ENCODE results near the gene THUMPD1. TPM values are rescaled to one million over a fixed set of nuclear protein-coding genes. Genes with fewer than 3 reads are reported as not detected.
A peak's percentile ranks its signal among the peaks of the same experiment; 100 is the strongest.

Gene THUMPD1, protein sequence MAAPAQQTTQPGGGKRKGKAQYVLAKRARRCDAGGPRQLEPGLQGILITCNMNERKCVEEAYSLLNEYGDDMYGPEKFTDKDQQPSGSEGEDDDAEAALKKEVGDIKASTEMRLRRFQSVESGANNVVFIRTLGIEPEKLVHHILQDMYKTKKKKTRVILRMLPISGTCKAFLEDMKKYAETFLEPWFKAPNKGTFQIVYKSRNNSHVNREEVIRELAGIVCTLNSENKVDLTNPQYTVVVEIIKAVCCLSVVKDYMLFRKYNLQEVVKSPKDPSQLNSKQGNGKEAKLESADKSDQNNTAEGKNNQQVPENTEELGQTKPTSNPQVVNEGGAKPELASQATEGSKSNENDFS
- total RNA-seq, result 82.8 and 105 TPM in 2 replicates

DNA sequence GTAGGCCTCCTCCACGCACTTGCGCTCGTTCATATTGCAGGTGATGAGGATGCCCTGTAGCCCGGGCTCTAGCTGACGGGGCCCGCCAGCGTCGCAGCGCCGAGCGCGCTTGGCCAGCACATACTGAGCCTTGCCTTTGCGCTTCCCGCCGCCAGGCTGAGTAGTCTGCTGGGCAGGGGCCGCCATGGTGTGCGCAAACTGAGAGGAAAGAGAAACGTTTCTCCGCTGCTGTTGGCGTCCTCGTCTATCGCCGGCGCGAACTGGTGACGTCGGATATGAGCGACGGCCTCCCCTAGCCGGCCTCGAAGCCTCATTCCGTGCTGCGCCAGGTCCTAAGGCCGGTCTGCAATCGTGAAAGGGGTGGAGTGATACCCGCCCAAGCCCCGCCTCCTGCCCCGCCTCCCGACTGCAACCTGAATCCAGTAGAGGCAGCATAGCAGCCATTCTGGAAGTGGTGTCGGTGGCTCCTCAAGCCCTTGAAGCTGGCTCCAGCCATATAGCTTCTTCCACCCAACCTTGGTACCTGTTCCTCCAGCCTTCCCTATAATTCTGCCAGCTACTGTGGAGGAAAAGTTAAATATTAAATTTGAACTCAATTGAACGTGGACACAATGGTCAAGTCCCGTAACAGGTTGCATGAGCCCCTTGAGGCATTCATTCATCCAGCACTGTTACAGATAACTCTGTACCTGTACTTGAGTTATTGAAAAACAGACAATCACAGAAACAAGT is at the start of gene THUMPD1:
TSS of gene THUMPD1 (minus strand) at position 265 of the 732 bp plus-strand sequence. CDS start at position 186, 79 bp downstream.
- peak; percentile 87 for DNase-seq (ENCODE audit: low read depth)

DNA sequence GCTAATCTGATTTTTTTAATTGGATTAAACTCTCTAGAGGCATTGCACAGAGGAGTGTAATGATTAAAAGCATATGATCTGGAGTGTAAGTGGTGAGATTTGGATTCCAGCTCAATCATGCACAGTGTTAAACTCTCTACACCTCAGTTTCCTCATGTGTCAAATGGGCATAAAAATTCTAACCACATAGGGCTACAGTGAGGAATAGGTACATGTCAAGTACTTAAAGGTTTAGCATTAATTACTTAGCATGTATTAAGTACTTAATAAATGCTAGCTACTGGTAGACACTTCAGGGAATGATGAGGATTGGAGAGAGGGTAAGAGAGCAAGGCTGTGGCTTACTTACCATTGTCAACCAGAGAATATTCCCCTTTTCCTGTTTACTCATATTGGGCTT is 47.5 kb upstream of the THUMPD1 start:
- no peak for FAIRE-seq
- DNase-seq (ENCODE audit: low read depth), result no peak
- Histone ChIP-seq H3K36me3 (ENCODE audit: control insufficient read depth, insufficient read depth, low read length) (no peaks in the 10 kb centered on the region), H3K4me3 (ENCODE audit: low read depth, low read length) (no peak overlapping the region), H3K27me3 (ENCODE audit: control insufficient read depth, insufficient read depth, low read length) (no peaks in the 10 kb centered on the region)
- TF ChIP-seq, protein P1, sequence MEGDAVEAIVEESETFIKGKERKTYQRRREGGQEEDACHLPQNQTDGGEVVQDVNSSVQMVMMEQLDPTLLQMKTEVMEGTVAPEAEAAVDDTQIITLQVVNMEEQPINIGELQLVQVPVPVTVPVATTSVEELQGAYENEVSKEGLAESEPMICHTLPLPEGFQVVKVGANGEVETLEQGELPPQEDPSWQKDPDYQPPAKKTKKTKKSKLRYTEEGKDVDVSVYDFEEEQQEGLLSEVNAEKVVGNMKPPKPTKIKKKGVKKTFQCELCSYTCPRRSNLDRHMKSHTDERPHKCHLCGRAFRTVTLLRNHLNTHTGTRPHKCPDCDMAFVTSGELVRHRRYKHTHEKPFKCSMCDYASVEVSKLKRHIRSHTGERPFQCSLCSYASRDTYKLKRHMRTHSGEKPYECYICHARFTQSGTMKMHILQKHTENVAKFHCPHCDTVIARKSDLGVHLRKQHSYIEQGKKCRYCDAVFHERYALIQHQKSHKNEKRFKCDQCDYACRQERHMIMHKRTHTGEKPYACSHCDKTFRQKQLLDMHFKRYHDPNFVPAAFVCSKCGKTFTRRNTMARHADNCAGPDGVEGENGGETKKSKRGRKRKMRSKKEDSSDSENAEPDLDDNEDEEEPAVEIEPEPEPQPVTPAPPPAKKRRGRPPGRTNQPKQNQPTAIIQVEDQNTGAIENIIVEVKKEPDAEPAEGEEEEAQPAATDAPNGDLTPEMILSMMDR (IDR thresholded peaks at IDR 0.05; ENCODE audit: insufficient read depth, low read length, severe bottlenecking), result no peak

More for the DNA sequence above, at the start of gene THUMPD1:
- TF ChIP-seq, protein P1 (IDR thresholded peaks at IDR 0.05; ENCODE audit: insufficient read depth, low read length, severe bottlenecking), result peak; percentile 30
- Histone ChIP-seq H3K36me3 (ENCODE audit: control insufficient read depth, insufficient read depth, low read length) (peaks cover 7% of the 10 kb centered on the region), H3K27me3 (ENCODE audit: control insufficient read depth, insufficient read depth, low read length) (no peaks in the 10 kb centered on the region), H3K4me3 (ENCODE audit: low read depth, low read length) (peak within 1 kb of the TSS; percentile 99)
- FAIRE-seq, result no peak

DNA sequence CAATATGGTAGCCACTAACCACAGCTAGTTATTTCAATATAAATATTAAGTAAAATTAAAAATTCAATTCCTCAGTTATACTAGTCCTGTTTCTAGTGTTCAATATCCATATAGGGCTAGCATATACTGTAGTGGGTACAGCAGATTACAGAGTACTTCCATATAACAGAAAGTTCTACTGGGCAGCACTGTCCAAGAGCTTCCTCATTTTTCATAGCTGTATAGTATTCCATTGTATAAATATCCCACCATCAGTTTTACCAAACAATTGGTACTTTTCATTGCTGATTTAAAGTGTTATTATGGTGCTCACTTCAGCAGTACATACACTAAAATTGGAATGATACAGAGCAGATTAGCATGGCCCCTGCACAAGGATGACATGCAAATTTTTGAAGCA is 42.6 kb upstream of the THUMPD1 start:
- Histone ChIP-seq H3K27me3 (ENCODE audit: control insufficient read depth, insufficient read depth, low read length) (no peaks in the 10 kb centered on the region), H3K36me3 (ENCODE audit: control insufficient read depth, insufficient read depth, low read length) (no peaks in the 10 kb centered on the region), H3K4me3 (ENCODE audit: low read depth, low read length) (no peak overlapping the region)
- DNase-seq (ENCODE audit: low read depth) (no peak), FAIRE-seq (no peak)
- TF ChIP-seq, protein P1 (IDR thresholded peaks at IDR 0.05; ENCODE audit: insufficient read depth, low read length, severe bottlenecking), result no peak

DNA sequence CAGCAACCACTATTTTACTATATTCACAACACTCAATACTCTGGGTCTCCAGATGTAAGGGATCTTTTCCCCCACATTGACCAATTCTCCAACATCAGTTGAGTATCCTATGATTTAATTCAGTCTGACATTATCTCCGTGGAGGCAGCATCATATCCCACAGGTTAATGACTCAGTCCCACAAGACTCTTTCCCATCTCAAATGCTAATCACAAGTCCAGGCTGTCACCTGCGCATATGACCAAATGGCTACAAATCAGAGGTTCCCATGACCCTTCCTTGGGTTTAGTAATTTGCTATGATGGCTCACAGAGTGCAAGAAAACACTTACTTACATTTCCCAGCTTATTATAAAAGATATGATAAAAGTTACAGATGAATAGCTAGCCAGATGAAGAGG is 40.9 kb upstream of the THUMPD1 start:
- Histone ChIP-seq H3K4me3 (ENCODE audit: low read depth, low read length) (no peak overlapping the region), H3K27me3 (ENCODE audit: control insufficient read depth, insufficient read depth, low read length) (no peaks in the 10 kb centered on the region), H3K36me3 (ENCODE audit: control insufficient read depth, insufficient read depth, low read length) (no peaks in the 10 kb centered on the region)
- TF ChIP-seq, protein P1 (IDR thresholded peaks at IDR 0.05; ENCODE audit: insufficient read depth, low read length, severe bottlenecking), result no peak
- DNase-seq (ENCODE audit: low read depth), result no peak
- FAIRE-seq, result no peak

DNA sequence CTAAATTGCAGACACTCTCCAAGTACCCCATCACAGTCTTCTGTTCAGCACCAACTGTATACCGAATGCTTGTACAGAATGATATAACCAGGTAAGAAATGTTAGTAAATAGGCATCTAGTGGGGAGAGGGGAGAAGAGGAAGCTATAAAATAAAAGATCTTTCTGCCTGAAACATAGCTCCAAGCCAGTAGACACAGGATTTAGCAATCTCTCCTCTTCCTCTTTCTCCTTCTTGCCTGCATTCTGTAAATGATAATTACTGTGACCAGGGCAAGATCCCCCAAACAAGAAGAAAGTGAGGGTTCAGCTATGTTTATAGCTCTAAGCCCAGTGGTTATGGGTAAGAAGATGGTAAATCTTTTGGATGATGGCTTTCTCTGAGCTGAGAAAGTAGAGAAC is 40.1 kb upstream of the THUMPD1 start:
- no peak for FAIRE-seq
- no peaks in the 10 kb centered on the region for H3K27me3 ChIP-seq (ENCODE audit: control insufficient read depth, insufficient read depth, low read length)
- no peaks in the 10 kb centered on the region for H3K36me3 ChIP-seq (ENCODE audit: control insufficient read depth, insufficient read depth, low read length)
- no peak for DNase-seq (ENCODE audit: low read depth)
- H3K4me3 ChIP-seq (ENCODE audit: low read depth, low read length), result no peak overlapping the region
- TF ChIP-seq, protein P1 (IDR thresholded peaks at IDR 0.05; ENCODE audit: insufficient read depth, low read length, severe bottlenecking), result no peak
